Panc1 (cell line): Measurements from ENCODE around the gene CHST12. TPM values are rescaled to one million over a fixed set of nuclear protein-coding genes. Genes with fewer than 3 reads are reported as not detected.

Source experiments
- ATAC-seq: fragments of 200-7000 bp; cut with Tn5 transposase; 2 replicates; pipeline ENCODE4 v1.9.1; 2020; ENCODE audit warnings: mild to moderate bottlenecking, moderate library complexity
- BruUV-seq: library from RNA; stranded (reverse); fragments of 400-500 nt; replicated peaks from 2 replicates; lab custom pipeline; 2021; lab: Mats Ljungman, UMichigan
- CTCF ChIA-PET: fragments of 300-600 bp; sonication (Branson Sonifier 250); formaldehyde crosslinking; loops from one replicate; lab custom pipeline; 2022; ENCODE audit warnings: antibody characterized with exemption; lab: Charles Lee
- POLR2A ChIA-PET: fragments of 300-600 bp; sonication (Branson Sonifier 250); formaldehyde crosslinking; loops from one replicate; lab custom pipeline; 2022; ENCODE audit warnings: antibody characterized with exemption; lab: Charles Lee
- DNase-seq: peaks from one replicate; pipeline ENCODE4 v3.0.0-alpha.2; 2010; ENCODE audit warnings: low read depth, low spot score
- H3K27ac ChIP-seq: 2 replicates; pipeline ENCODE4 v1.5.1; 2011; ENCODE audit warnings: mild to moderate bottlenecking, low read length, inconsistent platforms
- H3K27me3 ChIP-seq: fragments of 200-500 bp; sonication (Bioruptor generic); 2 replicates; pipeline ENCODE4 v1.6.0; 2014; ENCODE audit warnings: low read length, inconsistent platforms; ENCODE audit not compliant: control insufficient read depth, insufficient read depth
- H3K36me3 ChIP-seq: fragments of 200-500 bp; sonication (Bioruptor generic); 2 replicates; pipeline ENCODE4 v1.5.1; 2014; ENCODE audit warnings: inconsistent platforms, mild to moderate bottlenecking, low read length, moderate library complexity; ENCODE audit not compliant: control insufficient read depth, insufficient read depth
- H3K4me1 ChIP-seq: 2 replicates; pipeline ENCODE4 v1.5.1; 2011; ENCODE audit warnings: inconsistent platforms, mild to moderate bottlenecking, low read length, moderate library complexity; ENCODE audit not compliant: control insufficient read depth, insufficient read depth
- H3K4me3 ChIP-seq, 2 experiments: 2 replicates each; pipeline ENCODE4 v1.5.1; 2011 to 2012; ENCODE audit warnings: low read depth in 2 of 2, low read length in 2 of 2, mild to moderate bottlenecking in 2 of 2, inconsistent platforms in 1 of 2, moderate library complexity in 1 of 2
- H3K9me3 ChIP-seq: fragments of 200-500 bp; sonication (Bioruptor generic); 2 replicates; pipeline ENCODE4 v1.5.1; 2014; ENCODE audit warnings: low read depth, mild to moderate bottlenecking, inconsistent platforms, low read length, moderate library complexity; ENCODE audit not compliant: control insufficient read depth, insufficient read depth
- CTCF ChIP-seq: fragments of 450-650 bp; IDR thresholded peaks from 2 replicates; pipeline ENCODE4 v1.5.1; 2017; ENCODE audit warnings: mild to moderate bottlenecking
- POLR2AphosphoS5 ChIP-seq: IDR thresholded peaks from 2 replicates; pipeline ENCODE4 v1.6.1; 2012; ENCODE audit warnings: mild to moderate bottlenecking, low read depth, low read length, moderate library complexity
- REST ChIP-seq, 2 experiments: IDR thresholded peaks; 2 replicates each; pipeline ENCODE4 v1.6.1; 2011 to 2012; ENCODE audit warnings: low read depth in 2 of 2, control low read depth in 1 of 2, low read length in 1 of 2, mild to moderate bottlenecking in 1 of 2, moderate library complexity in 1 of 2; ENCODE audit not compliant: insufficient read depth in 1 of 2
- SIN3A ChIP-seq: IDR thresholded peaks from 2 replicates; pipeline ENCODE4 v1.6.1; 2012; ENCODE audit warnings: low read depth, mild to moderate bottlenecking, low read length, moderate library complexity, borderline replicate concordance; ENCODE audit not compliant: insufficient read depth
- TCF7L2 ChIP-seq: IDR thresholded peaks from 2 replicates; pipeline ENCODE4 v1.6.1; 2011; ENCODE audit warnings: mild to moderate bottlenecking, low read depth, low read length, inconsistent platforms
- in situ Hi-C: cut with HindIII; loops from 2 replicates; pipeline ENCODE4 v1.10.0; 2016; ENCODE audit warnings: low sequenced_read_pairs, low pct_unique_long_range_greater_than_20kb
- intact Hi-C: fragments of 100-400 bp; cut with micrococcal nuclease; formaldehyde crosslinking; loops from one replicate; pipeline ENCODE4 v1.10.0; 2022; ENCODE audit not compliant: unreplicated experiment
- total RNA-seq: library from RNA; stranded (reverse); gene quantifications from one replicate; pipeline ENCODE4 v1.2.1, GENCODE V29; 2021; ENCODE audit not compliant: unreplicated experiment

The CHST12 gene
- total RNA-seq, 1 experiment from 2014 or later: 48.3 TPM

- ATAC-seq: no peak
- Histone ChIP-seq H3K27me3 (no peaks in the 10 kb centered on the region), H3K4me1 (peaks cover 4% of the 10 kb centered on the region; the same call in 1 of the 2 replicates), H3K4me3 (no peak overlapping the region), H3K9me3 (no peaks in the 10 kb centered on the region), H3K36me3 (no peaks in the 10 kb centered on the region), H3K27ac (no peak overlapping the region)
- TF ChIP-seq CTCF (no peak), POLR2AphosphoS5 (no peak), SIN3A (no peak), REST (IDR thresholded peaks at IDR 0.05; ENCODE audit: insufficient read depth in 1 of 2, low read depth in 2 of 2, low read length in 1 of 2) (no peak), TCF7L2 (no peak)
- DNase-seq: no peak
- in situ Hi-C loops: no loop called here
- POLR2A ChIA-PET: no interaction called here
- intact Hi-C loops: no loop called here
- no TSS peak for BruUV-seq
- CTCF ChIA-PET: no interaction called here
These were observed 40.1 kb downstream of the CHST12 start for GRCh38 chr7:2443491-2443890.

- intact Hi-C loops (no loop called here), in situ Hi-C loops (no loop called here)
- peak; percentile 37; the same call in 1 of the 2 replicates for ATAC-seq
- Histone ChIP-seq H3K9me3 (no peaks in the 10 kb centered on the region), H3K4me1 (peaks cover 4% of the 10 kb centered on the region; the same call in 1 of the 2 replicates), H3K36me3 (no peaks in the 10 kb centered on the region), H3K27me3 (no peaks in the 10 kb centered on the region), H3K27ac (no peak overlapping the region), H3K4me3 (no peak overlapping the region)
- no peak for DNase-seq
- TF ChIP-seq CTCF (no peak), POLR2AphosphoS5 (no peak), TCF7L2 (no peak), SIN3A (no peak), REST (IDR thresholded peaks at IDR 0.05; ENCODE audit: insufficient read depth in 1 of 2, low read depth in 2 of 2, low read length in 1 of 2) (no peak)
- no TSS peak for BruUV-seq
- CTCF ChIA-PET: no interaction called here
- POLR2A ChIA-PET: interaction anchor here (0.6 kb wide), 1 partner anchor 123 kb away, joined by 3 read pairs; no protein-coding TSS in a partner anchor
These were observed 41.1 kb downstream of the CHST12 start for GRCh38 chr7:2444476-2444875.
